Measurements from ENCODE around the gene DEK.
A peak's percentile ranks its signal among the peaks of the same experiment; 100 is the strongest.
"Not testable (repeated sequence)": the region's sequence is repeated elsewhere in the genome, so short reads cannot be mapped to it uniquely, and the experiment has no call there.

DEK gene, protein sequence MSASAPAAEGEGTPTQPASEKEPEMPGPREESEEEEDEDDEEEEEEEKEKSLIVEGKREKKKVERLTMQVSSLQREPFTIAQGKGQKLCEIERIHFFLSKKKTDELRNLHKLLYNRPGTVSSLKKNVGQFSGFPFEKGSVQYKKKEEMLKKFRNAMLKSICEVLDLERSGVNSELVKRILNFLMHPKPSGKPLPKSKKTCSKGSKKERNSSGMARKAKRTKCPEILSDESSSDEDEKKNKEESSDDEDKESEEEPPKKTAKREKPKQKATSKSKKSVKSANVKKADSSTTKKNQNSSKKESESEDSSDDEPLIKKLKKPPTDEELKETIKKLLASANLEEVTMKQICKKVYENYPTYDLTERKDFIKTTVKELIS

DNA sequence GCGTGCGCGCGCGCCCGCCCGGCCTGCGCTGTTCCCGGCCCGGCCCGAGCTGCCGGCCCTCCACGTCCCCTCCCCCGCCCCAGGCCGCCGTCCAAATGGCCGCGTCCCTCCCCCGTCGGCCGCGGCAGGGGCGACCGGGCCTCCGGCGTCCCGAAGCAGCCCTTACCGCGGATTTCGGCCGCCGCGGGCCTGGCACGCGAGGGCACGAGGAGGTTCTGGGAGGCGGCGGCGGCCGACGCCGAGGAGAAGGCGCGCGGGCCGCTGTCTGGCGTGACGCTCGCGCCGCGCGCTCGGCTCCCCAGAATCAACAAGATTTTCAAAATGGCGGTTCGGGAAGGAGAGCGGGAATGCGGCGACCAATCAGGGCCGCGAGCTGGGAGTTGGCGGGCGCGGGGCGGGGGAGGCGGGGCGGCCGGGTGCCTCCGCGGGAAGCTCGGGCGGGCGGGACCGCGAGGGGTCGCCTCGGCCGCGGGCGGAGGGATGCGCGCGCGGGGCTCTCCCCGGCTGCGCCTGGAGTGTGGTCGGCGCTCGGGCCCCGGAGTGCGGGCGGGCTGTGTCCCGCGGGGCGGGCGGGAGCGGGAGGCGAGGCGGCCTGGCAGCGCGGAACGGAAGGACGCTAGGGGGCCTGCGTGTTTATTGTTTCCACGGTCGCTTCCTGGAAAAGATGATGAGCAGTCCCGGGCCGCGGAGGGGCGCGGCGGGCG lies at the start of gene DEK:
Gene DEK, minus strand, starts transcription at position 312 of the 704 bp plus-strand sequence. CDS start 543 bp downstream, outside the sequence.
- DNase-seq (ENCODE audit: low read depth) = peak; percentile 56

DNA sequence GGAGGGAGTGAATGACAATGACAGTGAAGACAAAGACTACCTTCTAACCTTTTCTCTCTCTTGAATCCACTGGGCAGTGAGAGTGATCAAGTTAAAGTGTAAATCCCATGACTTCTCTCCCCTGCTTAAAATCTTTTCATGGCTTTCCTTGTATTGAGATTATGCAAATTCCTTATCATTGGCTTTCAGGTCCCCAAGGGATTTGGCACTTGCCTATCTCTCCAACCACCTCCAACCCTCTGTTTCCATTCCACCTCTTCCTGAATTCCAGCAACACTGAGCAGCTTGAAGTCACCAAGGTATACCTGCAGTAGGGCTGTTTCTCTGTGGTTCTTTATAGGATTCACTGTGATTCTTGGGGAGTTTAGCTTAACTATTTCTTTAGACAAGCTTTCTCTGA lies 48.0 kb upstream of the DEK start:
- no peak for DNase-seq (ENCODE audit: low read depth)

DNA sequence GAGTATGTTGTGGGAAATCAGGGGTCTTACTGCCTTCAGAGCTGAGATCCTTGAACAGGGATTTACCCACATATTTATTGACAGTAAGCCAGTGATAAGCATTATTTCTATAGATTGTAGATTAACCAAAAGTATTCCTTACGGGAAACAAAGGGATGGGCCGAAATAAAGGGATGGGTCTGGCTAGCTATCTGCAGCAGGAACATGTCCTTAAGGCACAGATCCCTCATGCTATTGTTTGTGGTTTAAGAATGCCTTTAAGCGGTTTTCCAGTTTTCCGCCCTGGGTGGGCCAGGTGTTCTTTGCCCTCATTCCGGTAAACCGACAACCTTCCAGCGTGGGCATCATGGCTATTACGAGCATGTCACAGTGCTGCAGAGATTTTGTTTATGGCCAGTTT lies 45.7 kb upstream of the DEK start:
- not testable (repeated sequence) for DNase-seq (ENCODE audit: low read depth)

DNA sequence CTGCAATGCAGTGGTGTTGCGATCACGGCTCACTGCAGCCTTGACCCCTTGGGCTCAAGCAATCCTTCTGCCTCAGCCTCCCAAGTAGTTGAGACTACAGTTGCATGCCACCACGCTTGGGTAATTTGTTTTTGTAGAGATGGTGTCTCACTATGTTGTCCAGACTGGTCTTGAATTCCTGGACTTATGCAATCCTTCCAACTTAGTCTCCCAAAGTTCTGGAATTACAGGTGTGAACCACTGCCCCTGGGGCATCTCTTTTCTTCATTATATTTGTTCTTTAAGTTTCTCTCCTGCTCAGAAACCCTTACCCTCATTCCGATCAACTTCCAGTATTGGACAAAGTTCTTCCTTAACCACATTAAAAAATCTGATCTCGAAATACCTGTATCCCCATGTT lies 44.7 kb upstream of the DEK start:
- no peak for DNase-seq (ENCODE audit: low read depth)

DNA sequence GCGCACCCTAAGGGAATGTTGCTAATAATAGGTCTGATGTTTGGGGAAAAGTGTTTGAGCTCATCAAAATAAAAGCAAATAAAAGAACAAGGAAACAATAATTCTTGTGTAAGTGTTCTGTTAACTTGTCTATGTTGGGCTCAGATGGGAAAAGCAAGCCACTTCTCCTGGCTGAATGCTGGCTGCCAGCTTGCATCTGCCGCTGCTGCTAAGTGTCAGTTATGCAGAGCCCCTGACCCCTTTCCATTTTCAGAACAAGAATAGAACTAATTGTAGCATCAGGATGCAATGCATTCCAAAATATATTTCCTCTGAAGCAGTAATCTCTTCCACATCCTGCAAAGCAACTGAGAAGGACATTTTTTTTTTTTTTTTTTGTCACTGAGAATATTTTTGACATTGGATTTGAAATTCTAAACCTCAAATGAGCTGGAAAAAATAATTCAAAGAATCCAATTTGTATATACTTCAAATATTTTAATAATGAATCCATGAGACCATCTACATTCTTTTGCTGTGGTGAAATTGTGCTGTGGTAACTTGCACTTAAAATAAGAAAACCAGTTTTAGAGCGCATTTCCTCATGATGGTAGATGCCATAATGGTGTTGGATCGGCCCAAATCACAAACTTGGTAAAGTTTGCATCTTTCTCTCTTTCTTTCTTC lies 43.9 kb upstream of the DEK start:
- peak; percentile 60 for DNase-seq (ENCODE audit: low read depth)

DNA sequence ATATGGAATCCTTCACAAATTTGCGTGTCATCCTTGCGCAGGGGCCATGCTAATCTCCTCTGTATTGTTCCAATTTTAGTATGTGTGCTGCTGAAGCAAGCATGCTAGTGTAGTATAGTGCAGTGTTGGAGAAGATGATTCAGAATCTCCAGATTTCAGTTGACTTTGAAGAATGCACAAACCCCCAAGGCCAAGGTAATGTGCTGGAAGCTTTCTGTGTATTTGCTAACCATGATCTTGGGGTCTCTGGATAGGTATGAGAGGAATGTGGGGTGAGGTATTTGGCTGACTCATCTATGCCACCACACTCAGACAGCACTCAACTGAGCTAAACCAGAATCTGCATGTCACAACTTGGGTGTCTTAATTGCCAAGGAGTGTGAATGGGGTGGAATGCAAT lies 42.6 kb upstream of the DEK start:
- DNase-seq (ENCODE audit: low read depth) = peak; percentile 51

DNA sequence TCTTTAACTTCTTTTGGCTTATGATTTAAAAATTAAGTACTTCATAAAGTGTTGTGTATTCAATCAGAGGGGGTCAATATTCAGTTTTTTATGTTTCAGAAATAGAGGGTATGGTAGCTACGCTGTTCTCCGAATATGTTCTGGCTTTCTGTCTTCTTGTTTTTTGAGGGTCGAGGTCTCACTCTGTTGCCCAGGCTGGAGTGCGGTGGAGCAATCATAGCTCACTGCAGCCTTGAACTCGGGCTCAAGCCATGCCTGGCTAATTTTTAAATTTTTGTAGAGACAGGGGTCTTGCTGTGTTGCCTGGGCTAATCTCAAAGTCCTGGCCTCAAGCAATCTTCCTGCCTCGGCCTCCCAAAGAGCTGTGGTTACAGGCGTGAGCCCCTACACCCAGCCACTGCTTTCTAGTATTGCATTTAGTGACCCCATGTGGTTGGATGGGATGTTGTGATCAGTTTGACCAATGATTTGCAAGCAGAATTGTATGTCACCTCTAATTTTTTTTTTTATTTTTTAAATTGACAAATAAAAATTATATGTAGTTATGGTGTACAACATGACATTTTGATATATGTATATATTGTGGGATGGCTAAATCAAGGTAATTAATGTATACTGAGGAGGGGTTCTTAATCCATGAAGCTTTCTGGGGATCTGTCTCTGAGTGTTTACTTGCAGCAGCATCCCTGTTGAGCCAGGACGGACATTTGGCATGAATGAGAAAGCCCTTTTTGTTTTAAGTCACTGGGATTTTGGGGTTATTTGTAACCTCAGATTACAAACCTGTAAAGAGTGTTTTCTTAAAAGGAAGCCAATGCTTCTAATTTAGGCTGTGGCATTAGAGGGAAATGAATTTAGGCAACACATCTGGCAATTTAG lies 38.5 kb upstream of the DEK start:
- no peak for DNase-seq (ENCODE audit: low read depth)

DNA sequence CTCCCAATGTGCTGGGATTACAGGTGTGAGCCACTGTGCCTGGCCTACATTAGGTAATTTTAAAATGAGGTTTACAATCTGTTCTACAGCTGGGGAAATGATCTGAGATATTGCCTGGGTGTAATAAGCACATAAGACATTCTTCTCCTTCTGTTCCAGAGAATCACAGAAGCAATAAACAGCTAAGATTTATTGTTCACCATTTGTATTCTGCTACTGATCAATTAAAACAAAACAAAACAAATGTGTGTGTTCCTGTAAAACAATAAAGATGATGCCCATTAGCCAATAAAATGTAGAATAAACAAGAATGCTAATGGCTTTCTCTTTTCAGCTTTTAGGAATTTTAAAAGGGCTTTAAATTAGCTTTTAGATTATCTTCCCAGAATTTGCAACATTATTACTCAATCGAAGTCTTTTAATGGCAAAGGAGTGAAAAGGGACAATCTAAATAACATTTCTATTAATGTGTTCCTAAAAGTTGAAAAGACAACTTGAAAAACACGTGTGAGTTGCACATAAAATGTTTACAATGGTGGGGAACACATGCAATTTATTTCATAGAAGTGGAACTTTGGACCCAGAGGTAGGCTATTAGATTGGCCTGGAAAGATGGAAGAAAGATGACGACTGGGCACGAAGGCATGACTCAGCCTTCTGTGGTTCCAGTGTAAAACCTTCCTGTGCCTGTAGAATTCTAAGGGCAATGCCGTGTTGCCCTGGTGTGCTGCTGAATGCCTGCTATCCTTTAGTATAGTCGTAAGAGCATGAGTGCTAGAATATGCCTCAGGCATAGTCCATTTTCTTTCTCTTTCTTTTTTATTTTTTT lies 29.0 kb upstream of the DEK start:
- no peak for DNase-seq (ENCODE audit: low read depth)

DNA sequence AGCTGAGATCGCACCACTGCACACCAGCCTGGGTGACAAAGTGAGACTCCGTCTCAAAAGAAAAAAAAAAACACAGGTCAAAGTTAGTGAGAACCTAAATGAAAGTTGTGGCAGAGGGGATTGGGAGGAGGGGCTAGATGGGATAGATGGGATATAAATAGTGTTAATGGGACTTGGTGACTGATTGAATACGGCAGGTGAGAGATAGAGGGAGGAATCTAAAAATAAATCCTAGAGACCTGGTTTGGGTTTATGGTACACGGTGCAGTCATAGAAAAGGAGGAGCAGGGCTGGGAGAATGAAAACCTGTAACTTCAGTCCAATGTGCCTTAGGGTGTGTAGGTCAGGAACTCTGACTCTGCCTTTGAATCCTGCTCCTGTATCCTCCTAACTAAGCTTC lies 25.0 kb upstream of the DEK start:
- DNase-seq (ENCODE audit: low read depth) = no peak

DNA sequence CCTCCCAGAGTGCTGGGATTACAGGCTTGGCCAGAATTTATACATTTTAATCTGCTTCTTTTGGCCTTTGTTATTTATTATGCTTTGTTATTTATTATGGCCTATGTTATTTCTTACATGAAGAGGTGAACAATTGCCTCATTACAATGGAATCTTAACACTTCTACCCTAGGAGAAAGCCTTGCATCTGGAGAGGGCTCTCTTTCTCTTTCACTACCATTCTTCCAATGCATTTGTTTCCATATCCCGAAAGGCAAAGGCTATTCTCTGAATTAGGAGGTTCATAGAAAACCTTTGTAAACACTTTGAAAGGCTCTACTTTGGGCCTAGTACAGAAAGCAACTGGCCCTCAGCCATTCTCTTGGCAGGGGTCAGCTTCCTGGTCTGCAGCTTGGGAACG lies 19.9 kb upstream of the DEK start:
- no peak for DNase-seq (ENCODE audit: low read depth)

DNA sequence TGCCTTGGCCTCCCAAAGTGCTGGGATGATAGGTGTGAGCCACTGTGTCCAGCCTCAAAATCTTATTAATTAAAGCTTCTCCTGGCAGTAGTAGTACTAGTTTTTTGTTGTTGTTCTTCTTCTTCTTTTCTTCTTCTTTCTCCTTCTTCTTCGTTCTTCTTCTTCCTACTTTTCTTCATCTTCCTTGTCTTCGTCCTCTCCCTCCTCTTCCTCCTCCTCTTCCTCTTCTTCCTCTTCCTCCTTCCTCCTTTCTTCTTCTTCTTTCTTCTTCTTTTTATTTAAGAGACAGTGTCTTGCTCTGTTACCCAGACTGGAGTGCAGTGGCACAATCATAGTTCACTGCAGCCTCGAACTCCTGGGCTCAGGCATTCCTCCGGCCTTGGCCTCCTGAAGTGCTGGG lies 17.2 kb upstream of the DEK start:
- DNase-seq (ENCODE audit: low read depth) = no peak

DNA sequence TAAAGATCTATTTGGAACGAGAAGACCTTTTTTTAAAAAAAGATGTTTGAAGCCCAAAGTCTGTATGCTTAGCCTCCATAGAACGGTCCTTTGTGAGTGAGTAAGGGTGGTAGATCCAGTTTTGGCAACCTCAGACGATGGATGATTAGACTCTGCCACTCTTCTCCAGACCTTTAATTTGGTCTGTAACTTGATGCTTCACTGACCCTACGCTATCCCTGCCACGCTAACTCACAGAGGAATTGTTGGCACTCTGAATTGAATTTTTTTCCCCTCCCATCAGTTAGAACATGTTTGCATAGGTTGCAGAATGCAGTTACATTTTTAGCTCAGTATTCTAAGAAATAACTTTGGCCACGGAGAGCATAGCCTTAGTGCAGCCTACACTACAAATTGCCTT lies 15.8 kb upstream of the DEK start:
- no peak for DNase-seq (ENCODE audit: low read depth)

DNA sequence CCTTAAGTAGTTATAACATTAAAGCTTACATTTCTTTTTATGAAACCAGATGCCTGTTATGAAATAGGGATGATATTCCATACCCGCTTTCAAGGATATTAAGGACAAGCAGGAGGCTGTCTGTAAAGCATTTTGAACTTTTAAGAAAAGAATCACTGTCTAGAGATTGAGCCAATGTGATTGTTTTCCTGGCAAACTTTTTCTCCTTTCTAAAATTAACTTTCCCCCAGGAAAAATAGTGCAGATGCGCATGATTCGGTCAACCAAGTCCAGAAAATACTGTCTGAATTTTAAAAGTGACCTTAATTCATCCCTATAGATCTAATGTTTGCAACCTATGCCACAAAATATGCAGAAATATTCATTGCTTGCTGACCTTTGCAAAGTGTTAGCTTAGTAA lies 15.1 kb upstream of the DEK start:
- no peak for DNase-seq (ENCODE audit: low read depth)

DNA sequence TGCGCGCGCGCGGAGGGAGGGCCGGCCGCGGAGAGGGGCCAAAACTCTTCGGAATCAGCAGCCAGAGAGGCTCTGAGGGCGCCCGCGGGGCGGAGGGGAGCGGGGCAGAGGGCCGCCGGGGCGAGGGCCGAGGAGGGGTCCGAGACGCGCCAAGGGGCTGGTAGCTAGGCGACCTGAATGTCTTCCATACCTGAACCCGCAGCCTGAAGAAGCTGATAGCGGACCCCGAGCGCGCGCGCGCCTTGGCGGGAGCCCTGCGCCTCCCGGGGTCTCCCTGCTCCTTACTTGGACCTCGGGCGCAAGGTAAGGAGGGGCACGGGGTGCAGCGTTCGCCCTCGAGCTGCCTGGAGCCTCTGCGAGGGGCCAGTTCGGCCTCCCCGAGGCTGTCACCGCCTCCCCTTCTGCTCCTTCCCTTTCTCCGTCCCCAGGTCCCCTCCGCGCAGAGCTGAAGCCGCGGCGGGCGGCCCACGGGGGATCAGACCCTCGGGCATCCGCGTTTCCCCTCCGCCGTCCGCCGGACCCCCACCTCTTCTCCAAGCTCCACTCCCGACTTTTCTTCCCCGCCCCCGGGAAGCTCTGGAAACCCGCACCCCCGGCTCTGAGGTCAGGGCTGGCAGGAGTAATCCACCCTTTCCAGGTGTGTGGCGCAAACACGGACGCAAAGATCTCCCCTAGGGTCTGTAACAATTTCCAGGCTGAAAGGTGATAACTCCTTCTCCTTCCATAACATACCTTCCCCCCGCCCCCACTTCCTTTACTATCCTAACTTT lies 13.1 kb upstream of the DEK start:
- no peak for DNase-seq (ENCODE audit: low read depth)

DNA sequence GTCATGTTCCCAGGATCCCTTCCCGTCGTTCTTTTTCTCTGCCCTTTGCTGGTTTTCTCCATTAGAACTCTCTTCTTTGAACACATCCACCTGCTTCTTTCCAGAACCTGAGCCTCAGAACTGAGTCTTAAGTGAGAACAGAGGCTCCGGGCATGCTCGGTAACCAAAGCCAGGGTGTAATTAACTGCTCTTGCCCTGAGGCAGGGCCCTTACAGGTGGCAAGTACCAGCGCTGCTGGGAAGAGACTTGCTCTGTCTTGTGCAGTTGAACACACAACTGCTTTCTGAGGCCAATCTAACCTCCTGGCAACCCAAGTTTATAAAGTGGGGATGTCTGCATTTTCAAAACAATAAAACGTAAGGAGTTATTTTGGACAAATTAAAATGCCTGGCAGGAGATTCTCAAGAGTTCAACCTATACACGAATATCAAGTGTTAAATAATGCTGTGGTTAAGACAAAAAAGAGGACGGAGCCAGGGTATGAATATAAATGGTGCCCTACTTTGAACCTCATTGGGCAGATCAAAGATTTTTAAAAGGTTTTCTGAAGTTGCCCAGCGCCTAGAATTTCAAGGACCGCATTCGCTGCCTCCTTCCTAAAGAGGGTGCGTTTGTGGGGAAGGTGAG lies 12.4 kb upstream of the DEK start:
- DNase-seq (ENCODE audit: low read depth) = no peak

DNA sequence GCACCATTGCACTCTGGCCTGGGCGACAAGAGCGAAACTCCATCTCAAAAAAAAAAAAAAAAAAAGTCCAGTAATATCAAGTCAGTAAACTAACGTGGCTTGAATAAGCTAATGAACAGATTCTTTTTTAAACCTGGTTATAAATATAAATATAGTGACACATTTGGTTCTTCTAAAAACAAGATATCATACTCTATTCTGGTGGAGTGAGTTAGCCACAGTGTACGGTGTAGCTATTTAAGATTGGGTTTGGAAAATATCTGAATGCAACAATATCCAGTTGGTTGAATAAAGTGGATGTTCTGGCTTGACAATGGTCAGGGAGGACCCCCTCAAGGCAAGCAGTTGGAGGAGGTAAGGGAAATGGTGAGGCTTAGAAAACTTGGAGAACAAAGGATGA lies 5.9 kb upstream of the DEK start:
- no peak for DNase-seq (ENCODE audit: low read depth)

DNA sequence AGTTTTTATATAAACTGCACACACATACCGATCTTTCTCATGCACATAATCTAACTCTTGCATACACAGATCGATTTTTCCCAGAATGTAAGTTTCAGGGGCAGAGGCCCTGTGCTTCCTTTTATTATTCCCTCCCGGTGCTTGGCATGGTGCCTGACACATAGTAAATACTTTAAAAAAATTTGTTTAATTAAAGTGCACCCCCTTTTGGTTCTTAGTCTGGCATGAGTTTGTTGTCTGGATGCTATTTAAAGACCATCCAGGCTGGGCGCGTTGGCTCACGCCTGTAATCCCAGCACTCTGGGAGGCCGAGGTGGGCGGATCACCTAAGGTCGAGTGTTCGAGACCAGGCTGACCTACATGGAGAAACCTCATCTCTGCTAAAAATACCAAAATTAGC lies 5.4 kb upstream of the DEK start:
- DNase-seq (ENCODE audit: low read depth) = no peak

DNA sequence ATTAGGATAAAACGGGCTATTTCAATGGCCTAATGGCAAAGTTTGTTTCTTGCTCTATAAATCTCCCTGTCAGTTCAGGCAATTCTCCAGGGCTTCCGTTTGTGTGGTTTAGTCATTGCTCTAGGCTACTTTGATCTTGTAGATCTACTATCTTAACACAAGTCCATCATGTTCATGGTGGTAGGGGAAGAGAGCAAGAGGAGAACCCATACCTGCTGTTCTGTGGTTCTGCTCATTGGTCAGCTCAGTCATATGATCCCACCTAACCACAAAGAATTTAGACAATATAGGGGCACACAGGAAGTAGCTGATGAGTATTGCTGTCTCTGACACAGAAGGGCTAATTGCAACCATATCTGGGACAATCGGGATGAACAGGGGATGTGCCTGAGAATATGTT lies 4.9 kb upstream of the DEK start:
- no peak for DNase-seq (ENCODE audit: low read depth)

DNA sequence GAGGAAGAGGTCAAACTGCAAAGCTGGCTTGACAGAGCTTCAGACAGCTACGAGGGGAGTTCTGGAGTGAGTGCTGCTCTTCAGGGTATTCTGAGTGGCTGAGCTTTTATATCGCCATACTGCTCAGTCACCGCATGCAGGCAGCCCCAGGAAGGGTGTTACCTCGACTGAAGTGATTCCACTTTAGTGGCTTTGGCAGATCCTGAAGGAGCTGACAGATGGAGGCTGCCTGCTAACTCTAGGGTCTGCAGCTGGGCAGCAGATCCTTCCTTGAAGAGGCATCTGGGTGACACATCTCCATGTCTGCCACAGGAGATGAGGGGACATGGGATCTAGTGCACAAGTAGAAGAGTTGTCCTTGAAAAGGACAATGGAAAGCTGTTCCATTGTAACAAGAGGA lies 3.7 kb upstream of the DEK start:
- no peak for DNase-seq (ENCODE audit: low read depth)

DNA sequence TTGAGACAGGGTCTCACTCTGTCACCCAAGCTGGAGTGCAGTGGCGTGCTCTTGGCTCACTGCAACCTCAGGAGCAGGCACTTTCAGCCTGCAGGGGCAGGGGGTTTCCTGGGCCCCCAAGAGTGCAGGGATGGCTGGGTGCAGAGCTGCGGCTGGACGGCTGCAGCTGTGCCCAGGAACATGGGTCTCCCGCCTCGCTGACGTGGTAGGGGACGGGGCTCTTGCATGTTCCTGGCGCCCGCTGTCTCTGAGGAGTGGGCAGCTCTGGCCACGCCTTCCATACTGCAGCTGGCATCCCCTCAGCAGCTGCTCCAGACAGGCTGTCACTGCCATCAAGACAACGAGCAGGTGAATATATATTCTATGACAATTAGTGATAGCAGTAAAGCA lies 2.2 kb upstream of the DEK start:
- DNase-seq (ENCODE audit: low read depth) = no peak

Measured in HS-5 (cell line).